BJ (cell line): ENCODE data around the gene RABGAP1L. TPM values are rescaled to one million over a fixed set of nuclear protein-coding genes. Genes with fewer than 3 reads are reported as not detected.

Source experiments
- CTCF ChIA-PET: fragments of 350-600 bp; formaldehyde crosslinking; extraction: SDS; loops from one replicate; lab custom pipeline; 2021; ENCODE audit warnings: antibody characterized with exemption, inconsistent platforms; lab: Yijun Ruan, JAX
- POLR2A ChIA-PET: fragments of 300-600 bp; sonication (Branson Sonifier 250); formaldehyde crosslinking; extraction: SDS; loops from one replicate; lab custom pipeline; 2021; ENCODE audit warnings: antibody characterized with exemption; lab: Charles Lee
- DNase-seq: peaks from one replicate; pipeline ENCODE4 v3.0.0-alpha.2; 2011; ENCODE audit warnings: low read depth
- H3K27me3 ChIP-seq: 2 replicates; pipeline ENCODE4 v1.6.0; 2011; ENCODE audit warnings: low read length; ENCODE audit not compliant: control insufficient read depth, insufficient read depth
- H3K36me3 ChIP-seq: 2 replicates; pipeline ENCODE4 v1.5.1; 2011; ENCODE audit warnings: low read length; ENCODE audit not compliant: control insufficient read depth, insufficient read depth
- H3K4me3 ChIP-seq: 2 replicates; pipeline ENCODE4 v1.5.1; 2011; ENCODE audit warnings: low read depth, mild to moderate bottlenecking, control low read depth, low read length
- CTCF ChIP-seq: IDR thresholded peaks from 2 replicates; pipeline ENCODE4 v1.5.1; 2011; ENCODE audit warnings: low read depth, mild to moderate bottlenecking, control low read depth, inconsistent platforms, low read length, moderate library complexity; ENCODE audit not compliant: insufficient read depth
- polyA plus RNA-seq: library from polyadenylated mRNA; depleted of rRNA; stranded (reverse); fragments of >200 nt; gene quantifications from 2 replicates; pipeline ENCODE4 v1.2.3, GENCODE V29; 2011

RABGAP1L gene
- polyA plus RNA-seq, 1 experiment = 15.9 TPM

GRCh38 chr1:174352117-174352516 is 192.8 kb downstream of the RABGAP1L start:
- ChIA-PET POLR2A (no interaction called here), CTCF (no interaction called here)
- no peak for DNase-seq
- Histone ChIP-seq H3K27me3 (no peaks in the 10 kb centered on the region), H3K4me3 (no peak overlapping the region), H3K36me3 (no peaks in the 10 kb centered on the region)
- no peak for TF ChIP-seq CTCF

DNA sequence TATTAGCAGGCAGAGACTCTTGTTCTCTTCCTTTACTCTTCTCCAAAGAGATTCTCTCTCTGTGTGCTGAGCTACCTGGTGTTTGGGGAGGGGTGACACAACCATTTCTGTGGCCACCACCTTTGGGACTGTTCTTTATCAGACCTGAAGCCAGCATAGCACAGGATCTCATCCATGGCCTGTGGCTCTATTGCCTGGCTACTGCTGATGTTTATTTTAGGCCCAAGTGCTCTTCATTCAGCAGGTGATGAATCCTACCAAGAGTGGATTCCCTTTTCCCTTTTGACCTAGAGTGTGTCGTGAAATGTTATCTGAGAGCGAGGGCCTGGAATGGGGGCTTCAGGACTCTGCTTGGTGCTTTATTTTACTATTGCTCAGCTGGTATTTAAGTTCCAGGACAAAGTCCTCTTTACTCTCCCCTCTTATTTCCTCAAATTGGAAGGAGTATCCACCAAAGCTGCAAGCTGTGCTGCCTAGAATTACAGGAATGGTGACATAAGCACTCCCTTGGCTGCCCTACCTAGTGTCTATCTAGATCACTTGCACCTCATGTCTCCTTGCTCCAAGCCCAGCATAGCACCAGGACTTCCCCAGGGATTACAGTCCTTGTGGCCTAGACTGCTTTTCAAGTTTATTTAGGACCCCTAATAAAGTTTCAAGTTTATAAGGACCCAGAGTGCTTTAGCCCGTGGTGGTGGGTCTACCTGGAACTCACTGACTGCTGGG is 193.7 kb downstream of the RABGAP1L start:
- Histone ChIP-seq H3K27me3 (no peaks in the 10 kb centered on the region), H3K4me3 (no peak overlapping the region), H3K36me3 (no peaks in the 10 kb centered on the region)
- POLR2A ChIA-PET = no interaction called here
- CTCF ChIA-PET = no interaction called here
- DNase-seq = no peak
- TF ChIP-seq CTCF = no peak

DNA sequence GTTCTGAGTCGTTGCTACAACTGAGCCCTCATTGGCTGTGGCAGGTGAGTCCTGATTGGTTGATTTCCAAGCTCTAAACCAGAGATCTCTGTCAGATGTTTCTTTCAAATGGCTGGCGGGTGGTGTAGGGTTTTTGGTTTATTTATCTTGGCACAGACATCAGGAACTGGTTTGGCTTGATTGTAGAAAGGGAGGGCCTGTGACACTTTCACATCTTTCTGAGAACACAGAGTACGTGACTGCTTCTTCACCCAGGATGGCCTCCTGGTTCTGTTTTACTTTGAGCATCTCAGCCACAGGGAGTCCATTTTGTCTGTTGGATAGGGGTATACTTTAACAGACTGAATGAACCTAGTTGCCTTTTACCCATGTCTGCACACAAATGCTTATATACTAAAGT is 199.0 kb downstream of the RABGAP1L start:
- H3K27me3 ChIP-seq = no peaks in the 10 kb centered on the region
- ChIA-PET CTCF (no interaction called here), POLR2A (no interaction called here)
- no peak for TF ChIP-seq CTCF
- no peaks in the 10 kb centered on the region for H3K36me3 ChIP-seq
- no peak for DNase-seq
- H3K4me3 ChIP-seq = no peak overlapping the region

DNA sequence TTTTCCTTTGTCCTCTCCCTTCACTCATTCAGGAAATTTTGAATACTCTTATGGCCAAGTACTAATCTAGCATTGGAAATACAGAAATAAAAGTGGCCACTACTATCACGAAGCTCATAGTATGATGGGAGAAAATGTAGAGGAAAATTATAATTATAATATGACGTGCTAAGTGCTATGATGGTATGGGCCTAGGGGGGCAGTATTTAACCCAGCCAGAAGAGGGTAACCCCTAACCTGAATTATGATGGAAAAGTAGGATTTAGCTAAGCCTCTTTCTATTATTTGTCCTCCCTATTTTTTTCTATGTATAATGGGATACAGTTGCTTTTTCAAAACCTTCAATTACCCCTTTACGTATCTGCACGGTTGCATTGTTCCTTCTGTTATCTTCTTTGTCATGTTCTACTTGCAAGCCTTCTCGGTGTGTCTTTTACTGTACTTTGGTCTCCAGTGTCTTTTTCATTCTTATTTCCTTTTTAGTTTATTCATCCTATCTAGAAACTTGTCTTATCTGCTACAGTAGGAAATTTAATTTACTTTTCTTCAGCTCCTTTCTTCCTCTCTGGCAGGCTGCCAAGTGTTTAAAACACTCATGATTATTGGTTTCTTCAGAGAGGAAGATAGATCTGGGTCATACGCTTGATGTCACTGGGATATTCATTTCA is 199.6 kb downstream of the RABGAP1L start:
- H3K36me3 ChIP-seq = no peaks in the 10 kb centered on the region
- H3K4me3 ChIP-seq = no peak overlapping the region
- ChIA-PET POLR2A (interaction anchor here (0.6 kb wide), 1 partner anchor 27 kb away, joined by 3 read pairs; no protein-coding TSS in a partner anchor), CTCF (no interaction called here)
- no peak for DNase-seq
- H3K27me3 ChIP-seq = no peaks in the 10 kb centered on the region
- TF ChIP-seq CTCF = no peak

- CTCF ChIA-PET = no interaction called here
- DNase-seq = no peak
- no peak for TF ChIP-seq CTCF
- Histone ChIP-seq H3K4me3 (no peak overlapping the region), H3K36me3 (no peaks in the 10 kb centered on the region), H3K27me3 (no peaks in the 10 kb centered on the region)
- POLR2A ChIA-PET = interaction anchor here (0.6 kb wide), 1 partner anchor 26 kb away, joined by 3 read pairs; no protein-coding TSS in a partner anchor
These were observed 200.1 kb downstream of the RABGAP1L start for GRCh38 chr1:174359454-174359805.
